Breast epithelium (tissue), 3 donors: ENCODE results near the gene FZR1.

Experiments used
- POLR2A ChIP-seq: fragments of 450-650 bp; IDR thresholded peaks from one replicate; pipeline ENCODE4 v1.6.1; 2016; ENCODE audit warnings: antibody characterized with exemption, mild to moderate bottlenecking, moderate library complexity
- POLR2AphosphoS5 ChIP-seq, 3 donors: sonication (generic); formaldehyde crosslinking; IDR thresholded peaks; one replicate each; pipeline ENCODE4 v1.6.1; 2017; ENCODE audit warnings: antibody characterized with exemption in 3 of 3
- TF ChIP-seq, protein P1 (sequence below), 3 donors: fragments of 450-650 bp; IDR thresholded peaks; one replicate each; pipeline ENCODE4 v1.5.1; 2016 to 2017; ENCODE audit warnings: antibody characterized with exemption in 3 of 3, mild to moderate bottlenecking in 3 of 3, moderate library complexity in 3 of 3

DNA sequence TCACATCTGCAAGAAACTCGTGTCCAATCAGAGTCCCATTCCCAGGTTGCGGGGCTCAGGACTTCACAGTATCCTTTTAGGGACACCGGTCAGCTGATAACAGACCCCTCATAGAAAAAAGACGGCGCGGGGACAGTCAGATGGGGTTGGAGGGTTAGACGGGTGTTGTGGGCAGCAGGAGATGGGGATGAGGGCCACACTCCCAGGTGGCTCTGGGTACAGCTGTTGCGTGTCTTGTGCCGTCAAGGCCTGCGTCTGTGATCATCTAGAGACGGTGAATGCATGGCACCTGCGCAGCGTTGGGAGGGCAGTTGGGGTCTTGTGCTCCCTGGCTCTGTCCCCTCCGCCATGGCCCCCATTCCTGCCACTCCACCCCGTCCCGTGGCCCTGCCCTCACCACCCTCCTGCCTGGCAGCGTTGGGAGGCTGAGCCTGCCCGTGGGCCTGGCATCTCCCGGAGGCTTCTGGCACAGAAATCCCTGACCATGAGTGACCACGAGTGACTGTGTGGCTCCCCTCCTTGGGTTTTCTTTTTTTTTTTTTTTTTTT is 18.9 kb downstream of the FZR1 start:
- TF ChIP-seq, protein P1, sequence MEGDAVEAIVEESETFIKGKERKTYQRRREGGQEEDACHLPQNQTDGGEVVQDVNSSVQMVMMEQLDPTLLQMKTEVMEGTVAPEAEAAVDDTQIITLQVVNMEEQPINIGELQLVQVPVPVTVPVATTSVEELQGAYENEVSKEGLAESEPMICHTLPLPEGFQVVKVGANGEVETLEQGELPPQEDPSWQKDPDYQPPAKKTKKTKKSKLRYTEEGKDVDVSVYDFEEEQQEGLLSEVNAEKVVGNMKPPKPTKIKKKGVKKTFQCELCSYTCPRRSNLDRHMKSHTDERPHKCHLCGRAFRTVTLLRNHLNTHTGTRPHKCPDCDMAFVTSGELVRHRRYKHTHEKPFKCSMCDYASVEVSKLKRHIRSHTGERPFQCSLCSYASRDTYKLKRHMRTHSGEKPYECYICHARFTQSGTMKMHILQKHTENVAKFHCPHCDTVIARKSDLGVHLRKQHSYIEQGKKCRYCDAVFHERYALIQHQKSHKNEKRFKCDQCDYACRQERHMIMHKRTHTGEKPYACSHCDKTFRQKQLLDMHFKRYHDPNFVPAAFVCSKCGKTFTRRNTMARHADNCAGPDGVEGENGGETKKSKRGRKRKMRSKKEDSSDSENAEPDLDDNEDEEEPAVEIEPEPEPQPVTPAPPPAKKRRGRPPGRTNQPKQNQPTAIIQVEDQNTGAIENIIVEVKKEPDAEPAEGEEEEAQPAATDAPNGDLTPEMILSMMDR (IDR thresholded peaks at IDR 0.05), result no peak
- no peak for TF ChIP-seq POLR2AphosphoS5 (IDR thresholded peaks at IDR 0.05)
- TF ChIP-seq POLR2A, result no peak
